HG03196 (cell line): ENCODE data around the gene DUSP5.

Source experiments
- ATAC-seq: cut with Tn5 transposase; IDR thresholded peaks from one replicate; pipeline ENCODE4 v1.9.1; 2021; ENCODE audit not compliant: unreplicated experiment

Gene DUSP5

GRCh38 chr10:110544958-110545537, 47.3 kb downstream of the DUSP5 start:
- ATAC-seq, result no peak

- no peak for ATAC-seq
Observed at GRCh38 chr10:110546077-110546476, 48.4 kb downstream of the DUSP5 start.

DNA sequence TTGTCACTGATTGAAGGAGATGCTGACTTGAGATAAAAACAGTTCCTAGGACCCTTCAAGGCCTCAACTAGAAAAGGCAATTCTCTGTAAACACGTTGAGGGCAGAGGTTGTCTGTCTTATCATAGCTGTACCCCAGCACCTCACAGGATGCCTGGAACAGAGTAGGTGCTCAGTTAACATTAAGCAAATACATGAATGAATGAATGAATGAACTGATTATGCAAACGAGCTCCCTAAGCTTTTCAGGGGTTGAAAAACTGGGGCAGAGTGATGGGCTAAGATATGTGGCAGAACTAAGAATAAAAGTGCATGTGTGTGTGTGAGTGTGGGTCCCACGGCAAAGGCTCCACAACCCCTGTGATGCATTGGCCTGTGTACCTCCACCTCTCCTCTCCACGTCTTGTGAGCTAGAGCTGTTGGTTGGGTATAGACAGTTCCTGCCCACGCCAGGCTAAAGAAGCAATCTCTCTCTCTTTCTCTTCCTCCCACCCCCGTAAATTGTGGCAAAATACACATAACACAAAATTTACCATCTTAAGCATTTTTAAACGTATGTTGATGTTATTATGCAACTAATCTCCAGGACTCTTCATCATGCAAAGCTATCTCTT, 48.9 kb downstream of the DUSP5 start:
- no peak for ATAC-seq

DNA sequence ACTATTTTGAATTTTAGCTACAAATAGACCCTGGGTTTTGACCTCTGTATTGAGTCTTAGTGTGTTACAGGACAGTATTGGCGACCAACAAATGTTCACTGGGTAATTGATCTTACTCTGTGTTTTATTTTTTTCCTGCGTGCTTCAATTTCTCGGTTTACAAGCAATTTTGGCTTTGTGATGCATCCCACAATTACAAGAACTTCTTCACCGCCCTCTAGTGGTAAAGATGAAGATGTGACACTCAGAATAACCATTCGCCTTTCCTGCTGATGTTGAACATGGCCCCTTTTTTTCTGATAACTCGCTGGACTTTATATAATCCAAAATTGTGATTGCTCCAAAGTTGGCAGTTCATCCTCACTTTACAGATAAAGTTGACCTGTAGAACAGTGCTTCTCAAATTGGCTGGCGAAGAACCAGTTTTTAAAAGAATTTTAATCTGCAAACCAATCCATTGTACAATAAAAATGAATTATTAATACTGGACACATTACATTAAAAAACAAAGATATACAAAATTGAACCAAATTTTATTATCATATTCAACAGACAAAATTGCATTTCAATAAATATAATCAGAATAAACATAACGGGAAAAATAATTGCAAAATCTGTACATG, 49.5 kb downstream of the DUSP5 start:
- peak; percentile 57 for ATAC-seq

DNA sequence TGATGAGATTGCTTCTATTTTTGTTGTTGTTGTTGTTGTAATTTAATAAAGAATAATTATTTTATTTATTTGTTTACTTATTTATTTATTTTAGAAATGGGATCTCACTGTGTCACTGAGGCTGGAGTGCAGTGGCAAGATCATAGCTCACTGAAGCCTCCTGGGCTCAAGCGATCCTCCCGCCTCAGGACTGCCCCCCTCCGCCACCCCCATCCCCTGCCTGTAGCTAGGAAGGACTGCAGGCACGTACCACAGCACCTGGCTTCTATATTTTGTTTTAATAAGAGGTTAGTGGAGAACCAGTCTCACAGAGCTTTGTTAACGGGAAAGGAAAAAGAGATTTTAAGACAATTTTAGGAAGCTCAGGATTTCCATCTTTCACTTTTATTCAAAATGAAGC, 50.3 kb downstream of the DUSP5 start:
- ATAC-seq, result no peak

- no peak for ATAC-seq
Observed at GRCh38 chr10:110549211-110549610, 51.5 kb downstream of the DUSP5 start.

- ATAC-seq, result no peak
Observed at GRCh38 chr10:110553905-110554304, 56.2 kb downstream of the DUSP5 start.

GRCh38 chr10:110556296-110556695, 58.6 kb downstream of the DUSP5 start:
- no peak for ATAC-seq

DNA sequence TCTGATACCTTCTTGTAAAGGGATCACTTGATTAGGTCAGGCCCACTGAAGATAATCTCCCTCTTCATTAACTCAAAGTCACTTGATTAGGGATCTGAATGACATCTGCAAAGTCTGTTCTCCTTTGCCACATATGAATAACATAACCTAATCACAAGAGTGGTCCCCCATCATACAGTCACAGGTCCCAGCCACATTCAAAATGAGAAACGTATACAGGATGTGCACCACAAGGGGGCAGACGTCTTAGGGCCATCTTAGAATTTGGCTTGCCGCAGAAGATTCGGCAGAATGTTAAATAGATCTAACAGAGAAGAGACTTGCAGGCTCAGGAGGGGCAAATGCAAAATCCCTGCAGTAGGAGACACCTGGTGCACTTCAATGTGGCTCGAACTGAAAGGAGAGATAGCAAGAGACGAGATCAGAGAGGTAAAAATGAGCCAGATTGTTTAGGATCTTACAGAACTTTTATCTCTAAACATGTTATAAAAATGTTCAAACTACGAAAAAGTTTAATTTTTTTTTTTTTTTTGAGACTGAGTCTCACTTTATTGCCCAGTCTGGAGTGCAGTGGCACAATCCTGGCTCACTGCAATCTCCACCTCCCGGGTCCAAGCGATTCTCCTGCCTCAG, 59.4 kb downstream of the DUSP5 start:
- no peak for ATAC-seq

GRCh38 chr10:110558041-110558440, 60.3 kb downstream of the DUSP5 start:
- no peak for ATAC-seq

DNA sequence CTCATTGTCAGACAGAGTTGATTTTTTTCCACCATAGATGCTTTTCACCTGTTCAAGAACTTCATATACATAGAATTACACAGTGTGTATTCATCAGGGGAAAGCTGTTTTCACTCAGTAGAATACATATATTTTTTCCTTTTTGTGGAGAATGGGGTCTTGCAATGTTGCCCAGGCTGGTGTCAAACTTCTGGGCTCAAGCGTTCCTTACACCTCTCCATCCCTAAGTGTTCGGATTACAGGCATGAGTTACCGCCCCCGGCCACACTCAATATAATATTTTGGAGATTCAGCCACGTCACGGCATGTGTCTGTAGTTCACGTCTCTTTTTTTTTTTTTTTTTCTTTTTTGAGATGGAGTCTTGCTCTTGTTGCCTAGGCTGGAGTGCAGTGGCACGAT, 62.3 kb downstream of the DUSP5 start:
- no peak for ATAC-seq
